Measurements from ENCODE around the gene MUS81. TPM values are rescaled to one million over a fixed set of nuclear protein-coding genes. Genes with fewer than 3 reads are reported as not detected.

Gene MUS81
- total and polyA plus RNA-seq, 9 of the 15 experiments (the other 6 are each of a cell fraction or from before 2014, with no cell fraction given) = 13.4 to 118 (median 53.7) TPM

DNA sequence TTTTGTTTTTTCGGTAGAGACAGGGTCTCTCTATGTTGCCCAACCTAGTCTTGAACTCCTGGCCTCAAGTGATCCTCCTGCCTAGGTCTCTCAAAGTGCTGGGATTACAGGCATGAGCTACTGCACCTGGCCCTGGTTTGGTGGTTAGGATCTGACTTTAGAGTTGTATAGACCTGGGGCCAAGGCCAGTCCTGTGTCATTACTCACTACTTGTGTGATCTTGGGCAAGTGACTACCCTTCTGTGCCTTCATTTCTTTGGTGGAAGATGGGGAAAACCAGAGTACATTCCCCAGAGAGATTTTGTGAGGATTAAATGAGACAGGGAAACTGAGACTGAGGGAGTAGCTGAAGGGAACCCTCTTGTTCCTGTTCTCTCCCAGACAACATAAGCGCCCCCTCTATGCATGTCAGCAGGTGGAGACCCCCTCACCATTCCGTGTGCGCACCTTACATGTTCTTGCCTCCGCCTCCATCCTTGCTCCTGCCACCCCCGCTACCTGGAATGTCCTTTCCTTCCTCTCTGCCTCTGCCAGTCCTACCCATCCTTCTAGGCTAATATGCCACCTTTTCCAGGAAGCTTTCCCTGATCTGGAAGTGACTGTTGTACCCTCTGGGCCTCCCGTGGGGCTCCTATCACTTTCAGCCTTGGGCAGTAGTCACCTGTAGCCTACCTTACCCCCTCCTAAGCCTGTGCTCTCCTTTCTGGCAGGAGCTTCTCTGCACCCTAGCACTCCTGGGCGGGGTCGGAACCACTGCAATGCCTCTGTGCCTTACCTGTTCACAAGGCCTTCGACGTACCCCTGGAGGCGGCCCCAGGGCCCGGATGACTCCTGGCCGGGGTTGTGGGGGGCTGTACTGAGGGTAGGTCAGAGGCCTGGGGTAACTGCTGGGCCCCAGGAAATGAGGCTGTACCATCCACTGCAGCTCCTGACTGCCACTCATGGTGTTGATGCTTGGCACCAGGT lies 36.1 kb downstream of the MUS81 start (continued):
- TF ChIP-seq, protein P1, sequence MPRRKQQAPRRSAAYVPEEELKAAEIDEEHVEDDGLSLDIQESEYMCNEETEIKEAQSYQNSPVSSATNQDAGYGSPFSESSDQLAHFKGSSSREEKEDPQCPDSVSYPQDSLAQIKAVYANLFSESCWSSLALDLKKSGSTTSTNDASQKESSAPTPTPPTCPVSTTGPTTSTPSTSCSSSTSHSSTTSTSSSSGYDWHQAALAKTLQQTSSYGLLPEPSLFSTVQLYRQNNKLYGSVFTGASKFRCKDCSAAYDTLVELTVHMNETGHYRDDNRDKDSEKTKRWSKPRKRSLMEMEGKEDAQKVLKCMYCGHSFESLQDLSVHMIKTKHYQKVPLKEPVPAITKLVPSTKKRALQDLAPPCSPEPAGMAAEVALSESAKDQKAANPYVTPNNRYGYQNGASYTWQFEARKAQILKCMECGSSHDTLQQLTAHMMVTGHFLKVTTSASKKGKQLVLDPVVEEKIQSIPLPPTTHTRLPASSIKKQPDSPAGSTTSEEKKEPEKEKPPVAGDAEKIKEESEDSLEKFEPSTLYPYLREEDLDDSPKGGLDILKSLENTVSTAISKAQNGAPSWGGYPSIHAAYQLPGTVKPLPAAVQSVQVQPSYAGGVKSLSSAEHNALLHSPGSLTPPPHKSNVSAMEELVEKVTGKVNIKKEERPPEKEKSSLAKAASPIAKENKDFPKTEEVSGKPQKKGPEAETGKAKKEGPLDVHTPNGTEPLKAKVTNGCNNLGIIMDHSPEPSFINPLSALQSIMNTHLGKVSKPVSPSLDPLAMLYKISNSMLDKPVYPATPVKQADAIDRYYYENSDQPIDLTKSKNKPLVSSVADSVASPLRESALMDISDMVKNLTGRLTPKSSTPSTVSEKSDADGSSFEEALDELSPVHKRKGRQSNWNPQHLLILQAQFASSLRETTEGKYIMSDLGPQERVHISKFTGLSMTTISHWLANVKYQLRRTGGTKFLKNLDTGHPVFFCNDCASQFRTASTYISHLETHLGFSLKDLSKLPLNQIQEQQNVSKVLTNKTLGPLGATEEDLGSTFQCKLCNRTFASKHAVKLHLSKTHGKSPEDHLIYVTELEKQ (CRISPR knock-in tag; IDR thresholded peaks at IDR 0.05) = no peak
- TF ChIP-seq NELFE (IDR thresholded peaks at IDR 0.05; ENCODE audit: insufficient read depth, insufficient read length) (no peak), SIX5 (IDR thresholded peaks at IDR 0.05; ENCODE audit: borderline replicate concordance in 1 of 2, insufficient read depth in 1 of 2, low read depth in 1 of 2, low read length in 2 of 2) (no peak), NEUROD1 (IDR thresholded peaks at IDR 0.05; ENCODE audit: borderline replicate concordance, low read depth, low read length, partially characterized antibody) (no peak), RBM34 (IDR thresholded peaks at IDR 0.05; ENCODE audit: borderline replicate concordance, insufficient read depth, low read length) (no peak), MIER1 (IDR thresholded peaks at IDR 0.05; ENCODE audit: low read depth) (no peak), POLR2AphosphoS5 (IDR thresholded peaks at IDR 0.05; ENCODE audit: control insufficient read depth, insufficient read depth, low read depth, low read length) (peak; percentile 57)
- TF ChIP-seq, protein P2, sequence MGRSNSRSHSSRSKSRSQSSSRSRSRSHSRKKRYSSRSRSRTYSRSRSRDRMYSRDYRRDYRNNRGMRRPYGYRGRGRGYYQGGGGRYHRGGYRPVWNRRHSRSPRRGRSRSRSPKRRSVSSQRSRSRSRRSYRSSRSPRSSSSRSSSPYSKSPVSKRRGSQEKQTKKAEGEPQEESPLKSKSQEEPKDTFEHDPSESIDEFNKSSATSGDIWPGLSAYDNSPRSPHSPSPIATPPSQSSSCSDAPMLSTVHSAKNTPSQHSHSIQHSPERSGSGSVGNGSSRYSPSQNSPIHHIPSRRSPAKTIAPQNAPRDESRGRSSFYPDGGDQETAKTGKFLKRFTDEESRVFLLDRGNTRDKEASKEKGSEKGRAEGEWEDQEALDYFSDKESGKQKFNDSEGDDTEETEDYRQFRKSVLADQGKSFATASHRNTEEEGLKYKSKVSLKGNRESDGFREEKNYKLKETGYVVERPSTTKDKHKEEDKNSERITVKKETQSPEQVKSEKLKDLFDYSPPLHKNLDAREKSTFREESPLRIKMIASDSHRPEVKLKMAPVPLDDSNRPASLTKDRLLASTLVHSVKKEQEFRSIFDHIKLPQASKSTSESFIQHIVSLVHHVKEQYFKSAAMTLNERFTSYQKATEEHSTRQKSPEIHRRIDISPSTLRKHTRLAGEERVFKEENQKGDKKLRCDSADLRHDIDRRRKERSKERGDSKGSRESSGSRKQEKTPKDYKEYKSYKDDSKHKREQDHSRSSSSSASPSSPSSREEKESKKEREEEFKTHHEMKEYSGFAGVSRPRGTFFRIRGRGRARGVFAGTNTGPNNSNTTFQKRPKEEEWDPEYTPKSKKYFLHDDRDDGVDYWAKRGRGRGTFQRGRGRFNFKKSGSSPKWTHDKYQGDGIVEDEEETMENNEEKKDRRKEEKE (IDR thresholded peaks at IDR 0.05; ENCODE audit: borderline replicate concordance in 1 of 2, control insufficient read depth in 1 of 2, low read depth in 2 of 2, low read length in 1 of 2) = 0 out of 4 replicates have a peak, but pooled peaks of 1 of the 2 experiments have one; percentile 25
- TF ChIP-seq, protein P3, sequence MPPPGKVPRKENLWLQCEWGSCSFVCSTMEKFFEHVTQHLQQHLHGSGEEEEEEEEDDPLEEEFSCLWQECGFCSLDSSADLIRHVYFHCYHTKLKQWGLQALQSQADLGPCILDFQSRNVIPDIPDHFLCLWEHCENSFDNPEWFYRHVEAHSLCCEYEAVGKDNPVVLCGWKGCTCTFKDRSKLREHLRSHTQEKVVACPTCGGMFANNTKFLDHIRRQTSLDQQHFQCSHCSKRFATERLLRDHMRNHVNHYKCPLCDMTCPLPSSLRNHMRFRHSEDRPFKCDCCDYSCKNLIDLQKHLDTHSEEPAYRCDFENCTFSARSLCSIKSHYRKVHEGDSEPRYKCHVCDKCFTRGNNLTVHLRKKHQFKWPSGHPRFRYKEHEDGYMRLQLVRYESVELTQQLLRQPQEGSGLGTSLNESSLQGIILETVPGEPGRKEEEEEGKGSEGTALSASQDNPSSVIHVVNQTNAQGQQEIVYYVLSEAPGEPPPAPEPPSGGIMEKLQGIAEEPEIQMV (tag; conservative IDR thresholded peaks at IDR 0.05; ENCODE audit: low read depth) = no peak
- TF ChIP-seq, protein P4, sequence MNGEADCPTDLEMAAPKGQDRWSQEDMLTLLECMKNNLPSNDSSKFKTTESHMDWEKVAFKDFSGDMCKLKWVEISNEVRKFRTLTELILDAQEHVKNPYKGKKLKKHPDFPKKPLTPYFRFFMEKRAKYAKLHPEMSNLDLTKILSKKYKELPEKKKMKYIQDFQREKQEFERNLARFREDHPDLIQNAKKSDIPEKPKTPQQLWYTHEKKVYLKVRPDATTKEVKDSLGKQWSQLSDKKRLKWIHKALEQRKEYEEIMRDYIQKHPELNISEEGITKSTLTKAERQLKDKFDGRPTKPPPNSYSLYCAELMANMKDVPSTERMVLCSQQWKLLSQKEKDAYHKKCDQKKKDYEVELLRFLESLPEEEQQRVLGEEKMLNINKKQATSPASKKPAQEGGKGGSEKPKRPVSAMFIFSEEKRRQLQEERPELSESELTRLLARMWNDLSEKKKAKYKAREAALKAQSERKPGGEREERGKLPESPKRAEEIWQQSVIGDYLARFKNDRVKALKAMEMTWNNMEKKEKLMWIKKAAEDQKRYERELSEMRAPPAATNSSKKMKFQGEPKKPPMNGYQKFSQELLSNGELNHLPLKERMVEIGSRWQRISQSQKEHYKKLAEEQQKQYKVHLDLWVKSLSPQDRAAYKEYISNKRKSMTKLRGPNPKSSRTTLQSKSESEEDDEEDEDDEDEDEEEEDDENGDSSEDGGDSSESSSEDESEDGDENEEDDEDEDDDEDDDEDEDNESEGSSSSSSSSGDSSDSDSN (IDR thresholded peaks at IDR 0.05; ENCODE audit: borderline replicate concordance in 1 of 2, low read depth in 2 of 2, low read length in 2 of 2) = no peak
- TF ChIP-seq, protein P5, sequence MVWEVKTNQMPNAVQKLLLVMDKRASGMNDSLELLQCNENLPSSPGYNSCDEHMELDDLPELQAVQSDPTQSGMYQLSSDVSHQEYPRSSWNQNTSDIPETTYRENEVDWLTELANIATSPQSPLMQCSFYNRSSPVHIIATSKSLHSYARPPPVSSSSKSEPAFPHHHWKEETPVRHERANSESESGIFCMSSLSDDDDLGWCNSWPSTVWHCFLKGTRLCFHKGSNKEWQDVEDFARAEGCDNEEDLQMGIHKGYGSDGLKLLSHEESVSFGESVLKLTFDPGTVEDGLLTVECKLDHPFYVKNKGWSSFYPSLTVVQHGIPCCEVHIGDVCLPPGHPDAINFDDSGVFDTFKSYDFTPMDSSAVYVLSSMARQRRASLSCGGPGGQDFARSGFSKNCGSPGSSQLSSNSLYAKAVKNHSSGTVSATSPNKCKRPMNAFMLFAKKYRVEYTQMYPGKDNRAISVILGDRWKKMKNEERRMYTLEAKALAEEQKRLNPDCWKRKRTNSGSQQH (CRISPR knock-in tag; IDR thresholded peaks at IDR 0.05) = peak; percentile 9; the same call in 1 of the 2 replicates
